GM12878 (cell line): ENCODE data around the gene ZNF182. TPM values are rescaled to one million over a fixed set of nuclear protein-coding genes. Genes with fewer than 3 reads are reported as not detected.

Experiments
- ATAC-seq: fragments of 200-7000 bp; cut with Tn5 transposase; 3 replicates; pipeline ENCODE4 v1.9.1; 2020; ENCODE audit warnings: mild to moderate bottlenecking, moderate library complexity
- BruUV-seq: library from RNA; stranded (reverse); fragments of 400-500 nt; replicated peaks from 2 replicates; lab custom pipeline; 2021; lab: Mats Ljungman, UMichigan
- CTCF ChIA-PET: fragments of 300-600 bp; sonication (Branson Sonifier 250); formaldehyde crosslinking; extraction: SDS; loops from one replicate; lab custom pipeline; 2021; ENCODE audit warnings: inconsistent platforms; lab: Yijun Ruan, JAX
- POLR2A ChIA-PET: fragments of 350-600 bp; formaldehyde crosslinking; extraction: SDS; loops from one replicate; lab custom pipeline; 2021; ENCODE audit warnings: inconsistent platforms; lab: Charles Lee
- RAD21 ChIA-PET: fragments of 300-600 bp; sonication (Branson Sonifier 250); formaldehyde crosslinking; loops from one replicate; lab custom pipeline; 2023; ENCODE audit warnings: antibody characterized with exemption; ENCODE audit not compliant: unreplicated experiment; lab: Charles Lee
- SMC1A ChIA-PET: fragments of 300-600 bp; sonication (Branson Sonifier 250); formaldehyde crosslinking; loops from one replicate; lab custom pipeline; 2023; ENCODE audit not compliant: unreplicated experiment, uncharacterized antibody; lab: Charles Lee
- DNase-seq: peaks from one replicate; pipeline ENCODE4 v3.0.0-alpha.2; 2011; ENCODE audit warnings: low read depth, low spot score
- FAIRE-seq: peaks from 3 replicates; lab custom pipeline; 2011; peaks lifted over from hg19 to GRCh38; lab: Jason Lieb, UNC
- H2AFZ ChIP-seq: 2 replicates; pipeline ENCODE4 v1.6.0; 2011; ENCODE audit warnings: low read depth, low read length, control low read depth; ENCODE audit not compliant: control insufficient read depth
- H3K27ac ChIP-seq: 2 replicates; pipeline ENCODE4 v1.5.1; 2011; ENCODE audit warnings: control low read depth; ENCODE audit not compliant: control insufficient read depth, insufficient read depth
- H3K27me3 ChIP-seq, 2 experiments: replicated peaks in 1 of 2; 2 replicates each; pipeline versions ENCODE4 v1.6.0 to v1.6.1; 2011; ENCODE audit warnings: low read length in 1 of 2; ENCODE audit not compliant: control insufficient read depth in 2 of 2, insufficient read depth in 2 of 2
- H3K36me3 ChIP-seq, 2 experiments: 2 replicates each; pipeline ENCODE4 v1.5.1; 2011; ENCODE audit warnings: low read length in 1 of 2; ENCODE audit not compliant: control insufficient read depth in 2 of 2, insufficient read depth in 2 of 2
- H3K4me1 ChIP-seq: 2 replicates; pipeline ENCODE4 v1.6.1; 2011; ENCODE audit warnings: mild to moderate bottlenecking, low read length, moderate library complexity, mixed read lengths; ENCODE audit not compliant: control insufficient read depth, insufficient read depth
- H3K4me2 ChIP-seq: 2 replicates; pipeline ENCODE4 v1.6.0; 2011; ENCODE audit warnings: control low read depth; ENCODE audit not compliant: control insufficient read depth, insufficient read depth
- H3K4me3 ChIP-seq: fragments of 200-600 bp; sonication (generic); 2 replicates; pipeline ENCODE4 v1.5.1; 2016
- H3K79me2 ChIP-seq: 2 replicates; pipeline ENCODE4 v1.6.0; 2011; ENCODE audit warnings: low read length; ENCODE audit not compliant: control insufficient read depth, insufficient read depth
- H3K9ac ChIP-seq: 2 replicates; pipeline ENCODE4 v1.8.0; 2011; ENCODE audit warnings: low read length, control low read depth, mixed read lengths; ENCODE audit not compliant: control insufficient read depth, insufficient read depth
- H3K9me3 ChIP-seq: replicated peaks from 3 replicates; pipeline ENCODE4 v1.5.1; 2011; ENCODE audit warnings: mild to moderate bottlenecking, low read length; ENCODE audit not compliant: control insufficient read depth, insufficient read depth
- H4K20me1 ChIP-seq: 2 replicates; pipeline ENCODE4 v1.6.0; 2011; ENCODE audit not compliant: control insufficient read depth, insufficient read depth
- ATF3 ChIP-seq: IDR thresholded peaks from 2 replicates; pipeline ENCODE4 v1.6.1; 2011; ENCODE audit warnings: low read depth, mild to moderate bottlenecking, low read length, moderate library complexity, borderline replicate concordance; ENCODE audit errors: extremely low read depth
- PKNOX1 ChIP-seq: fragments of 450-650 bp; IDR thresholded peaks from 2 replicates; pipeline ENCODE4 v1.6.1; 2016; ENCODE audit warnings: mild to moderate bottlenecking
- YBX1 ChIP-seq: fragments of 450-650 bp; IDR thresholded peaks from 2 replicates; pipeline ENCODE4 v1.6.1; 2016; ENCODE audit warnings: antibody characterized with exemption
- WGBS: methylation state at CpG from one replicate; pipeline ENCODE4 v1.1.6; 2016; ENCODE audit warnings: low lambda C conversion rate; ENCODE audit not compliant: insufficient replicate concordance, insufficient coverage; ENCODE audit errors: missing lambda C conversion rate; 5-methylcytosine and 5-hydroxymethylcytosine counted together
- in situ Hi-C: fragments of 300-500 bp; cut with MboI; formaldehyde crosslinking; loops from 9 replicates; pipeline ENCODE4 v1.14.3; 2018; ENCODE audit warnings: mixed read lengths
- intact Hi-C: fragments of 100-400 bp; cut with micrococcal nuclease; formaldehyde crosslinking; loops from one replicate; pipeline ENCODE4 v1.14.2; 2022; ENCODE audit not compliant: unreplicated experiment
- polyA plus RNA-seq, 11 experiments: library from polyadenylated mRNA; depleted of rRNA in 4 of 11; unstranded in 6 of 11; stranded (reverse) in 5 of 11; fragments of >200 nt; fragmentation: Nextera tagmentation in 4 of 11; fragmentation: Illumina TruSeq in 1 of 11; extraction: Ambion mirVana in 4 of 11; extraction: Trizol in 1 of 11; gene quantifications; 1 replicate in 1 of 11; 2 replicates in 10 of 11; pipeline versions ENCODE4 v1.2.1 to v1.2.3, GENCODE V29; 2011 to 2016; ENCODE audit warnings: inconsistent platforms in 2 of 11, missing spikeins in 2 of 11, low read depth in 1 of 11
- total RNA-seq, 4 experiments: library from RNA; depleted of rRNA in 3 of 4; stranded (reverse); fragments of >200 nt in 3 of 4; fragmentation: Illumina TruSeq in 1 of 4; extraction: Trizol in 1 of 4; gene quantifications; 2 replicates each; pipeline versions ENCODE4 v1.2.1 to v1.2.3, GENCODE V29; 2013 to 2021

Gene ZNF182
- total and polyA plus RNA-seq, 10 of the 15 experiments (the other 5 are each of a cell fraction or from before 2014, with no cell fraction given), result 0.85 to 7.0 (median 5.3) TPM

- Histone ChIP-seq H4K20me1 (no peaks in the 10 kb centered on the region), H3K27ac (no peak overlapping the region), H3K4me2 (no peak overlapping the region), H3K36me3 (peaks cover 4 to 11% of the 10 kb centered on the region in 2 experiments; a peak in 2 of 4 replicates), H2AFZ (no peak overlapping the region), H3K4me3 (no peak overlapping the region), H3K9me3 (peaks cover 17% of the 10 kb centered on the region), H3K27me3 (no peaks in the 10 kb centered on the region), H3K79me2 (no peaks in the 10 kb centered on the region), H3K4me1 (no peaks in the 10 kb centered on the region), H3K9ac (no peak overlapping the region)
- POLR2A ChIA-PET, result no interaction called here
- RAD21 ChIA-PET, result no interaction called here
- DNase-seq, result no peak
- BruUV-seq, result no TSS peak
- CTCF ChIA-PET, result no interaction called here
- intact Hi-C loops, result no loop called here
- TF ChIP-seq ATF3 (no peak), PKNOX1 (no peak), YBX1 (no peak)
- no peak for ATAC-seq
- in situ Hi-C loops, result no loop called here
- no peak for FAIRE-seq
- SMC1A ChIA-PET, result no interaction called here
- WGBS, result 55% methylated on average over 5 of the region's 5 CpGs
These were observed 12.3 kb downstream of the ZNF182 start for GRCh38 chrX:47991263-47992094.
